DOHH2 (cell line): ENCODE measurements around the gene LPAR1.

Source experiments
- H3F3A ChIP-seq: fragments of 200-600 bp; sonication (generic), shearing (Covaris generic); 2 replicates; pipeline ENCODE4 v1.6.0; 2016; ENCODE audit warnings: antibody characterized with exemption, mild to moderate bottlenecking; ENCODE audit not compliant: control insufficient read depth, insufficient read depth
- H3K27ac ChIP-seq: fragments of 200-600 bp; sonication (generic); 2 replicates; pipeline ENCODE4 v1.5.1; 2014; ENCODE audit warnings: low read depth, mild to moderate bottlenecking, low read length, moderate library complexity
- H3K27me3 ChIP-seq: fragments of 200-600 bp; sonication (generic); 2 replicates; pipeline ENCODE4 v1.6.1; 2014; ENCODE audit warnings: mild to moderate bottlenecking, low read length, mixed read lengths; ENCODE audit not compliant: control insufficient read depth
- H3K36me3 ChIP-seq: fragments of 200-600 bp; sonication (generic); 2 replicates; pipeline ENCODE4 v1.6.1; 2014; ENCODE audit warnings: mild to moderate bottlenecking, low read length, moderate library complexity, mixed read lengths; ENCODE audit not compliant: control insufficient read depth
- H3K4me1 ChIP-seq: fragments of 200-600 bp; sonication (generic); 2 replicates; pipeline ENCODE4 v1.6.1; 2014; ENCODE audit warnings: mild to moderate bottlenecking, low read length, mixed read lengths; ENCODE audit not compliant: control insufficient read depth
- H3K4me2 ChIP-seq: fragments of 200-600 bp; sonication (generic); 2 replicates; pipeline ENCODE4 v1.6.0; 2014; ENCODE audit warnings: mild to moderate bottlenecking, low read length, moderate library complexity
- H3K4me3 ChIP-seq: fragments of 200-600 bp; sonication (generic); 2 replicates; pipeline ENCODE4 v1.5.1; 2014; ENCODE audit warnings: mild to moderate bottlenecking, low read length, mixed read lengths
- H3K79me2 ChIP-seq: fragments of 200-600 bp; sonication (generic); 2 replicates; pipeline ENCODE4 v1.6.1; 2014; ENCODE audit warnings: mild to moderate bottlenecking, low read length, mixed read lengths; ENCODE audit not compliant: control insufficient read depth
- H3K9me2 ChIP-seq: fragments of 200-600 bp; sonication (generic); replicated peaks from 2 replicates; pipeline ENCODE4 v1.6.1; 2014; ENCODE audit warnings: mild to moderate bottlenecking, low read length, mixed read lengths; ENCODE audit not compliant: control insufficient read depth
- H3K9me3 ChIP-seq: fragments of 200-600 bp; sonication (generic); 2 replicates; pipeline ENCODE4 v1.6.1; 2014; ENCODE audit warnings: antibody characterized with exemption, low read length, mixed read lengths; ENCODE audit not compliant: control insufficient read depth, insufficient read depth
- H4K20me1 ChIP-seq: fragments of 200-600 bp; sonication (generic); 2 replicates; pipeline ENCODE4 v1.6.0; 2014; ENCODE audit warnings: low read depth, mild to moderate bottlenecking, antibody characterized with exemption, low read length, moderate library complexity; ENCODE audit not compliant: control insufficient read depth, insufficient read depth
- CTCF ChIP-seq: fragments of 200-600 bp; sonication (generic); IDR thresholded peaks from one replicate; pipeline ENCODE4 v1.5.1; 2014; ENCODE audit warnings: antibody characterized with exemption, mild to moderate bottlenecking, low read depth, low read length; ENCODE audit not compliant: poor library complexity, severe bottlenecking
- EZH2phosphoT487 ChIP-seq: fragments of 200-600 bp; sonication (generic); IDR thresholded peaks from 2 replicates; pipeline ENCODE4 v1.6.1; 2017; ENCODE audit warnings: borderline replicate concordance, mild to moderate bottlenecking, antibody characterized with exemption, low read length, moderate library complexity, mixed read lengths

Gene LPAR1

GRCh38 chr9:110932863-110933262, 105.4 kb downstream of the LPAR1 start:
- no peaks in the 10 kb centered on the region for H4K20me1 ChIP-seq
- H3K4me3 ChIP-seq = no peak overlapping the region
- no peaks in the 10 kb centered on the region for H3K27me3 ChIP-seq
- H3K9me3 ChIP-seq = no peaks in the 10 kb centered on the region
- H3K4me1 ChIP-seq = no peaks in the 10 kb centered on the region
- H3K79me2 ChIP-seq = no peaks in the 10 kb centered on the region
- no peaks in the 10 kb centered on the region for H3K9me2 ChIP-seq
- no peak overlapping the region for H3K4me2 ChIP-seq
- no peaks in the 10 kb centered on the region for H3F3A ChIP-seq
- H3K27ac ChIP-seq = no peak overlapping the region
- no peaks in the 10 kb centered on the region for H3K36me3 ChIP-seq
- TF ChIP-seq EZH2phosphoT487 = no peak
- no peak for TF ChIP-seq CTCF

- Histone ChIP-seq H3K36me3 (no peaks in the 10 kb centered on the region), H4K20me1 (no peaks in the 10 kb centered on the region), H3K9me2 (no peaks in the 10 kb centered on the region; the same call in 1 of the 2 replicates), H3K4me2 (no peak overlapping the region), H3K9me3 (no peaks in the 10 kb centered on the region), H3K27me3 (no peaks in the 10 kb centered on the region), H3K4me1 (no peaks in the 10 kb centered on the region), H3K4me3 (no peak overlapping the region), H3K79me2 (no peaks in the 10 kb centered on the region), H3K27ac (no peak overlapping the region), H3F3A (no peaks in the 10 kb centered on the region)
- no peak for TF ChIP-seq EZH2phosphoT487
- no peak for TF ChIP-seq CTCF
Measured at GRCh38 chr9:110928599-110928998, 109.7 kb downstream of the LPAR1 start.

- H3K36me3 ChIP-seq = no peaks in the 10 kb centered on the region
- H3K4me3 ChIP-seq = no peak overlapping the region
- no peaks in the 10 kb centered on the region; the same call in 1 of the 2 replicates for H3K9me2 ChIP-seq
Measured at GRCh38 chr9:110926828-110927487, 111.3 kb downstream of the LPAR1 start.

More at GRCh38 chr9:110926828-110927487, 111.3 kb downstream of the LPAR1 start:
- Histone ChIP-seq H3K9me3 (no peaks in the 10 kb centered on the region), H3K27ac (no peak overlapping the region), H3K79me2 (no peaks in the 10 kb centered on the region), H3K4me1 (no peaks in the 10 kb centered on the region), H3K4me2 (no peak overlapping the region), H3K27me3 (no peaks in the 10 kb centered on the region), H4K20me1 (no peaks in the 10 kb centered on the region), H3F3A (no peaks in the 10 kb centered on the region)
- TF ChIP-seq CTCF = no peak
- TF ChIP-seq EZH2phosphoT487 = no peak
